Activated CD4-positive, alpha-beta T cell treated with anti-CD3 and anti-CD28 coated beads, Interleukin-2, amount 50 U/mL, for 1 hour (primary cell): ENCODE data around the gene USE1.

Source experiments
- DNase-seq: peaks from one replicate; pipeline ENCODE4 v3.0.0-alpha.2; 2020

USE1 gene

DNA sequence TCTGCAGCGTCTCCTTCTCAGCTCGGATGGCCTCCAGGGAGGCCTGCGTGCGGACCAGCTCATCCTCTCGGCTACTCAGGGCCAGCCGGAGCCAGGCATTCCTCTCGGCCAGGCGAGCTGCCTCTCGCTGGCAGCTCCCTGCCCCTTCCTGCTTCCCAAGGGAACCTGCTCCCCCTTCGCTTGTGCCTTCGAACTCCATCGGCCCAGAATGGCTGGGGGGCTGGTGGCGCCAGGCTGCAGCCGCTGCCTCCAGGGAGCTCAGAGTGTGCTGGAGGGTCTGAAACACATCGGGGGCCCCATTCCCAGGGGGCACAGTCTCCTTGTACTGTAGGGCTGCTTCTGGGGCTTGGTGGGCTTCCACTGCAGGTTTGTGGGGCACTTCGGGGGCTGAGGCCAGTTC is 47.4 kb downstream of the USE1 start:
- DNase-seq = no peak

DNA sequence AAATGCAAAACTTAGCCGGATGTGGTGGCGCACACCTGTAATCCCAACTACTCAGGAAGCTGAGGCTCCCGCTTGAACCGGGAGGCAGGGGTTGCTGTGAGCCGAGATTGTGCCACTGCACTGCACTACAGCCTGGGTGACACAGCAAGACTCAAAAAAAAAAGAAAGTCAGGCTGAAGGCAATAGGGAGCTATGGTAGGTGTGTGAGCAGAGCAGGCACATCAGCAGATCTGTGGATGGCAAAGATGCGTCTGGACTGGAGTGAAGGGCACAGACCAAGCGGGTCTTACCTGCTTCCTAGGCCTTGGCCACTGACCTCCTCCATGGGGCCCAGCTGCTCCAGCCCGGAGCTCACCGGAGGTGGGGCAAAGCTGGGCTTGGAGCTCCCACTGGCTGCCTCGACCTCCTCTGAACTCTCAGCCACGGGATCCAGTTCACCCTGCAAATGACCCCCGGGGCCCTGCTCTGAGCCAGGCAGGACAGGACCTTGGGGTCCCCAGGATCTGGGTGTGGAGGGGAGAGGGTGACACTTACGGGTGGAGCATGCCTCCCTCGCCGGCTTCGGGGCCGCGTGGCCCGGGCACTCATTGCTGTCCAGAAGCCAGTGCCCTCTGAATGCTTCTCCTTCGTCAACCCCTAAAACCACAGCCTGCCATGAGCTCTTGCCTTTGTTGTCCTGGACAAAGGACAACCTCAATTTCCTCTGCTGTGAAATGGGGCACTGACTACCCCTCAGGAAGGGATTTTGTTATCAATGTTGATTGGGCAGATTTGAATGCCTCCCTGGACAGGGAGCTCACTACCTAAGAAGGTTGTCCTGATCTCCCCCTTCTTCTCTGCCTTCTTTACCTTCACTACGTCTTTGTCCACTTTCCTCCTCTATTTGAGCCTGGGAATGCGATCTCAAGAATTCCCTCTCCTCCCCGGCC is 48.8 kb downstream of the USE1 start:
- no peak for DNase-seq

GRCh38 chr19:17264641-17264979 is 49.5 kb downstream of the USE1 start, which contains the start of gene USHBP1:
TSS of gene USHBP1 (minus strand) at chr19:17264745. CDS start at chr19:17264299, 446 bp downstream.
- DNase-seq = no peak

DNA sequence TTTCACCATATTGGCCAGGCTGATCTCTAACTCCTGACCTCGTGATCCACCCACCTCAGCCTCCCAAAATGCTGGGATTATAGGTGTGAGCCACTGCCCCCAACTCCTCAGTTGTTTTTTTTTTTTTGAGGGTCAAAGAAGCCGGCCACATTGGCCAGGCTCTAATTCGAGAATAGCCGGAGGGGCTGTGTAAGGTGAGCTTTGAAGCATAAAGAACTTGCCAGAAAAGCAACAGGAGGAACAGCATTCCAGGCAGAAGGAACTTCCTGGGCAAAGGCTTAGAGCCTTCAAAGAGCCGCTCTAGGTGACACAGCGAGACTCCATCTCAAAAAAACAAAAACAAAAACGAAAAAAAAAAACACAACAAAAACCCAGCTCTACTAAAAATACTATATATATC is 50.9 kb downstream of the USE1 start:
- no peak for DNase-seq

GRCh38 chr19:17266589-17266974 is 51.4 kb downstream of the USE1 start:
- DNase-seq = no peak

- DNase-seq = peak; percentile 91
Measured at GRCh38 chr19:17266975-17267788, 52.0 kb downstream of the USE1 start, which contains the start of gene BABAM1. TSS of gene BABAM1 (plus strand) at chr19:17267443. CDS start at chr19:17268807, 1,364 bp downstream.

- no peak for DNase-seq
Measured at GRCh38 chr19:17268754-17269153, 53.6 kb downstream of the USE1 start.
